GM12873 (cell line): ENCODE data around the gene ATRIP.

Experiments used
- TF ChIP-seq, protein P1 (sequence below): IDR thresholded peaks from 2 replicates; pipeline ENCODE4 v1.5.1; 2012; ENCODE audit warnings: low read depth, mild to moderate bottlenecking, moderate library complexity, low read length, control low read depth; ENCODE audit not compliant: insufficient read depth; ENCODE audit errors: missing control alignments

The ATRIP gene

DNA sequence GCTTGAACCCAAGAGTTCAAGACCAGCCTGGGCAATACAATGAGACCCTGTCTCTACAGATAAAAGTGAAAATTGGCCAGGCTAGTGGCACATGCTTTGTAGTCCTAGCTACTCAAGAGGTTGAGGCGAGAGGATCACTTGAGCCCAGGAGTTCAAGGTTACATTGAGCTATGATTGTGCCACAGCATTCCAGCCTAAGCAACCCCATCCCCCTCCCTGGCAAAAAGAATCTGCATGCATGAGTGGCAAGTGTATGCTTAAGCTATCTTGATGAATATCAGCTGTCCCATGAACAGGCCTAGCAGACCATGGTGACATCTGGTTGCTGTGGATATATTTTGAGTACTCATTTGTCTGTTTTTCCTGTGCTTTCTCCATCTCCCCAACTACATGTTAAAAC lies 4.7 kb downstream of the ATRIP start:
- TF ChIP-seq, protein P1, sequence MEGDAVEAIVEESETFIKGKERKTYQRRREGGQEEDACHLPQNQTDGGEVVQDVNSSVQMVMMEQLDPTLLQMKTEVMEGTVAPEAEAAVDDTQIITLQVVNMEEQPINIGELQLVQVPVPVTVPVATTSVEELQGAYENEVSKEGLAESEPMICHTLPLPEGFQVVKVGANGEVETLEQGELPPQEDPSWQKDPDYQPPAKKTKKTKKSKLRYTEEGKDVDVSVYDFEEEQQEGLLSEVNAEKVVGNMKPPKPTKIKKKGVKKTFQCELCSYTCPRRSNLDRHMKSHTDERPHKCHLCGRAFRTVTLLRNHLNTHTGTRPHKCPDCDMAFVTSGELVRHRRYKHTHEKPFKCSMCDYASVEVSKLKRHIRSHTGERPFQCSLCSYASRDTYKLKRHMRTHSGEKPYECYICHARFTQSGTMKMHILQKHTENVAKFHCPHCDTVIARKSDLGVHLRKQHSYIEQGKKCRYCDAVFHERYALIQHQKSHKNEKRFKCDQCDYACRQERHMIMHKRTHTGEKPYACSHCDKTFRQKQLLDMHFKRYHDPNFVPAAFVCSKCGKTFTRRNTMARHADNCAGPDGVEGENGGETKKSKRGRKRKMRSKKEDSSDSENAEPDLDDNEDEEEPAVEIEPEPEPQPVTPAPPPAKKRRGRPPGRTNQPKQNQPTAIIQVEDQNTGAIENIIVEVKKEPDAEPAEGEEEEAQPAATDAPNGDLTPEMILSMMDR, result no peak

DNA sequence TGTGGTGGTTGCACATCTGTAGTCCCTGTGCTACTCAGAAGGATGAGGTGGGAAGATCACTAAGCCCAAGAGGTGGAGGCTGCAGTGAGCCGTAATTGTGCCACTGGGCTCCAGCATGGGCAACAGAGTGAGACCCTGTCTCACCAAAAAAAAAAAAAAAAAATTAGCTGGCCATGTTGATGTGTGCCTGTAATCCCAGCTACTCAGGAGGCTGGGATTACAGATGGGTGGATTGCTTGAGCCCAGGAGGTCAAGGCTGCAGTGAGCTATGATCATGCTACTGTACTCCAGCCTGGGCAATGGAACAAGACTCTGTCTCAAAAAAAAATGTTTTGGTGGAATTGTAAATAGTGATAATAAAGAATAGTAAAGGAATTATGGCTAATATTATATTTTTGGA lies 9.9 kb downstream of the ATRIP start:
- TF ChIP-seq, protein P1, result no peak

DNA sequence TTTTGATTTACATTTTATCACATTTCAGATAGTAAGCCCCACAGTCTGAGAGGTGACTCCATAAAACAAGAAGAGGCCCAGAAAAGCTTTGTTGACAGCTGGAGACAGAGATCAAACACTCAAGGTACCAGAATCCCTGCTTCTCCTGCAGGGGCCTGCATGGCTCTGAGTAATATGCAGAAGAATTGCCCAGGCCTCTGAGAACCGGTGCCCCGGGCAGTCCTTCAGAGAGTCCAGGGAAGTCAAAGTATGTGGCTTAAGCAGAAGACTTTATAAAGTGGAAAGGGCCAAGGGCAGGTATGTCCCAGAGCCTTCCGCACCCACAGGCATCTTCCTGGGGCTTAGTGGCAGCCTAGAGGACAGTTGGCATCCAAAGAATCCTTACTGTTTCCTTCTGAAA lies 12.8 kb downstream of the ATRIP start:
- TF ChIP-seq, protein P1, result no peak

DNA sequence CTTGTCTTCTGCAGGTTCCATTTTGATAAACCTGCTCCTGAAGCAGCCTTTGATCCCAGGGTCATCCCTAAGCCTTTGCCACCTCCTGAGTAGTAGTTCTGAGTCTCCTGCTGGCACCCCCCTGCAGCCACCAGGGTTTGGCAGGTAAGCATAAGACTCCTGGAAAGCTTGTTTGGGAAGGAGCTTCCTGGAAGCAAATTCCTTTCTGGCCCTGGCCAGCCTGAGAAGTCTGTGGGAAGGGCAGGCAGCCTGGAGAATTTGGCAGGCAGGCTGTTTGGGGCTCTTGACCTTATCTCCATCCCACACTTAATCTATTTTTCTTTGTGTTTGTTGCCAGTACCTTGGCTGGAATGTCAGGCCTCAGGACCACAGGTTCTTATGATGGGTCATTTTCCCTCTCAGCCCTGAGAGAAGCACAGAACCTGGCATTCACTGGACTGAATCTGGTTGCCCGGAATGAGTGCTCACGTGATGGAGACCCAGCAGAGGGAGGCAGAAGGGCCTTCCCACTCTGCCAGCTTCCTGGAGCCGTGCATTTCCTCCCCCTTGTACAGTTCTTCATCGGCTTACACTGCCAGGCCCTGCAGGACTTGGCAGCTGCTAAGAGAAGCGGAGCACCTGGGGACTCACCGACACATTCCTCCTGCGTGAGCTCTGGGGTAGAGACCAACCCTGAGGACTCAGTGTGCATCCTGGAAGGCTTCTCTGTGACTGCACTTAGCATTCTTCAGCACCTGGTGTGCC lies 13.4 kb downstream of the ATRIP start:
- TF ChIP-seq, protein P1, result no peak

DNA sequence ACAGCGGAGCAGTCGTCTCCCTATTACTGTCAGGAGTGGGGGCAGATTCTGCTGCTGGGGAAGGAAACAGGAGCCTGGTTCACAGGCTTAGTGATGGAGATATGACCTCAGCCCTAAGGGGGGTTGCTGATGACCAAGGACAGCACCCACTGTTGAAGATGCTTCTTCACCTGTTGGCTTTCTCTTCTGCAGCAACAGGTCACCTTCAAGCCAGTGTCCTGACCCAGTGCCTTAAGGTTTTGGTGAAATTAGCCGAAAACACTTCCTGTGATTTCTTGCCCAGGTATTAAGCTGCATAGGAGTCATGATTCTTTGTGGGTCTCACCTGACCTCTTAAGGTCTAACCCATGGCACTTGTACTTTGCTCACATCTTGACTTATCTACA lies 14.0 kb downstream of the ATRIP start:
- TF ChIP-seq, protein P1, result no peak

DNA sequence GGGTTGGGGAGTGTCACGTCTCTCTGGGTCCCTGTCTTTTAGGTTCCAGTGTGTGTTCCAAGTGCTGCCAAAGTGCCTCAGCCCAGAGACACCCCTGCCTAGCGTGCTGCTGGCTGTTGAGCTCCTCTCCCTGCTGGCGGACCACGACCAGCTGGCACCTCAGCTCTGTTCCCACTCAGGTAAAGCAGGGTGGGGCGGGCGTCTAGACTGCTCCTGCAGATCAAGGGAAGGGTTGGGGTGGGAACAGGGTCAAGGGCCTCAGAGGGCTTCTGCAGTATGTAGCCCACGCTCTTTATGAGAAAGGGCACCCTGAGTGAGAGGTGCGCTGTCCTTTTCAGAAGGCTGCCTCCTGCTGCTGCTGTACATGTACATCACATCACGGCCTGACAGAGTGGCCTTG lies 17.2 kb downstream of the ATRIP start:
- TF ChIP-seq, protein P1, result no peak

DNA sequence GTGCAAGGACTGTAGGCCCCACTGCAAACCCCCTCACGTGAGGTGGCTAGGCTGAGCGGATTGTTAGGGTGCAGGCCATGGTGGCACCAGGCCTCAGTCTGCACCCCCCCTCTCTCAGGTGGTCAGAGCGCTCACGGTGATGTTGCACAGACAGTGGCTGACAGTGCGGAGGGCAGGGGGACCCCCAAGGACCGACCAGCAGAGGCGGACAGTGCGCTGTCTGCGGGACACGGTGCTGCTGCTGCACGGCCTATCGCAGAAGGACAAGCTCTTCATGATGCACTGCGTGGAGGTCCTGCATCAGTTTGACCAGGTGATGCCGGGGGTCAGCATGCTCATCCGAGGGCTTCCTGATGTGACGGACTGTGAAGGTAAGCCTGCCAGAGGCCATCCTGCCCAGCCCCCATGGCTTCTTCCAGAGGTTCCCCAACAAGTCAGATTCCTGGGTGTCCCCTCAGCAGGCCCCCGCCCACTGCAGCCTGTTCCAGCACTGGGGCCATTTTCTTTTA lies 18.2 kb downstream of the ATRIP start:
- TF ChIP-seq, protein P1, result no peak
